ENCODE measurements around the gene NUP210L.
"Not testable (repeated sequence)": the region's sequence is repeated elsewhere in the genome, so short reads cannot be mapped to it uniquely, and the experiment has no call there.

Gene NUP210L

DNA sequence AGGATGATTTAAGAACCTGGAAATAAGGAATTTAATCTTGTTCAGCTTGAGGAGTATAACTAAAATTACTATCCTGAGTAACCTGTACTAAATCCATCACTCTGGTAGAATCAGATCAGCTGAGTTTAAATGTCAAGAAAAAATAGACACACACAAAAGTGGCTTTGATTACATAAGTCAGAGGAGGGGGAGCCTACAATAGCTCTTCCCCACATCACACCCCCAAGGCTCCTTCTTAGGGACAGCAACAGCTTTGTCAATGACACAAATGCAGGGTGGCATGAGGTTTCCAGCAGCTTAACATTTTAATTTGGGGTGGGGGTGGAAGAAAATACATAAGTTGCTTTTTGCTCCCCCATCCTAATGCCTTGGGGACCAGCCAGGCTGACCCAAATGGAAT, 12.6 kb upstream of the NUP210L start:
- DNase-seq: no peak

DNA sequence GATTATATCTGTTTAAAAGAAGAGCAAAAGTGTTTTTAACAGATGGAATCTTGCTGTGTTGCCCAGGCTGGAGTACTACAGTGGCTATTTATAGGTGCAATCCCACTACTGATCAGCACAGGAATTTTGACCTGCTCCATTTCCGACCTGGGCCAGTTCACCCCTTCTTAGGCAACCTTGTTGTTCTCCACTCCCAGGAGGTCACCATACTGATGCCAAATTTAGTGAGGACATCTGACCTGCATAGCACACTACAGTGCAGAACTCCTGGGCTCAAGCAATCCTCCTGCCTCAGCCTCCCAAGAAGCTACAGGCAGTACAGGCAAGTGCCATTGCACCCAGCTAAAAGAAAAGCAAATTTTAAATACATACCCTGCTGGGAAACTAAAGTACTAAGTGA, 11.3 kb upstream of the NUP210L start:
- DNase-seq: no peak

DNA sequence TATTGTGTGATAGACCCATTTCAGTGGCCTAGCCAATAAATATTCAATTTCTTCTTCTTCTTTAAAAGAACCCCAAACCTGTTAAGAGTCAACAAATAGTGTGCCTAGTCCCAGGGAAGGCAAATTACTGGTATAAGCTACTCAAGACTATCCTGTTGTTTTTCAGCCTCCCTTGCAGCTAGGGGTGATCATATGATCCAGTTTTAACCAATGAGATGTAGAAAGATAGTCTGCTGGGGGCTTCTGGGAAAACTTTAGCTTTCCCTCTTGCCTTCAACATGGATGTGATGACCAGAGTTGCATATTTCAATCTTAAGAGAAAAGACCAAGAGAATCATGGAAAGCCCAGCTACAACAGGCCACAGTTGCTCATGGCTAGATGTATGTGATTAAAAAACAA, 4.7 kb upstream of the NUP210L start:
- DNase-seq: no peak

DNA sequence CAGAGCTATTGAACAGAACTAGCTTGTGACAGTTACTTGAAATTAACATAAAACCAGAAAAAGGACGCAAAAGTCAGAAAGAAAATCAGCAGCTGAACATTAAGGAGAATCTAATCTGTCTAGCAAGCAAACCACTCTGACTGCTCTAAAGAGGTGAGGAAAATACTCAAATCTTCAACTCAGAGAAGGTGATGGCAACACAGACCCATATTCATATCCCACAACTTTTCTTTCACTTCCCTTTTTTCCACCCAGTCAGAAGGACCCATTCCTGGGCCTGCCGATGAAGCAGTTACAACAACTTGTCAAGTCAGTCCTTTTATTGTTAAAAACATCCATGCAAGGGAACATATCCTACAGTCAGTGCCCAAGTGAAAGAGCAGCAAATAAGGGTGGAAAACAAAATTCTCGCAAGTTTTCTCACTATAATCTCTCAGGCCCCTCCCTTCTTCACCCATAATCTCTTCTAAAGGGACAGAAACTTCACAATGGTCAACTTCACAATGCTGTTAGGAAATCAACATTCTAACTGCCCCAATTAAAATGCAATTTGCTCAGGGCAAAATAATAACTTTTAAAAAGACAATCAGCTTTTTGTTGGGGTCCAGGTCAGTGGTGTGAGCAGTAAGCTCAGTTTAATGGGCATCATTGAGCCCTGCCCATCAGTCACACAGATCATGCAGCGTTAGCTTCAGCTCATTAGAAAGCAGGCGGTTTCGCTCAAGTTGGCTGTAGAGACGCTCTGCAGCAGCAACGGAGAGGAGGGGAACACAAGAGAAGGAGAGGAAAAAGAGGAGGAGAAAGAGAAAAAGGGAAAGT, 3.6 kb upstream of the NUP210L start:
- DNase-seq: no peak

GRCh38 chr1:154157520-154158306, 2.8 kb upstream of the NUP210L start:
- peak; percentile 69 for DNase-seq

GRCh38 chr1:154155251-154155650, 378 bp upstream of the NUP210L start:
- DNase-seq: no peak

GRCh38 chr1:154154053-154154452, 820 bp downstream of the NUP210L start:
- DNase-seq: no peak

DNA sequence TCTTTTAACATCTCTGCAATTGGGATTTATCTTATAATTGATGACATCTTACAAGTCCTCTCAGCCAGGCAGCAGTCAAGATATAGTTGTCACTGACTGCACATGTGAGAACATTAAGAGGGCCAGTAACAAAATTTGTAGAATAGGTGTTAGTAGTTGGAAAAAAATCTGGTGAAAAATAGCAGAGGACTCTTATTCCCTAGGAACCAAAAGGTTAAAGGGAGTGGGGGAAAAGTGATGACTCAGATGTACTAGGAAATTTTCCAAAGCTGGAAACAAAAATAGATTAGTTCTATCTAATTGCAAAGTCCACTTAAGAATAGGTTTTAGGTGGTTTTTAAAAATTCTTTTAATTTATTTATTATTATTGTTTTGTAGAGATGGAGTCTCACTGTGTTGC, 3.6 kb downstream of the NUP210L start:
- DNase-seq: no peak

DNA sequence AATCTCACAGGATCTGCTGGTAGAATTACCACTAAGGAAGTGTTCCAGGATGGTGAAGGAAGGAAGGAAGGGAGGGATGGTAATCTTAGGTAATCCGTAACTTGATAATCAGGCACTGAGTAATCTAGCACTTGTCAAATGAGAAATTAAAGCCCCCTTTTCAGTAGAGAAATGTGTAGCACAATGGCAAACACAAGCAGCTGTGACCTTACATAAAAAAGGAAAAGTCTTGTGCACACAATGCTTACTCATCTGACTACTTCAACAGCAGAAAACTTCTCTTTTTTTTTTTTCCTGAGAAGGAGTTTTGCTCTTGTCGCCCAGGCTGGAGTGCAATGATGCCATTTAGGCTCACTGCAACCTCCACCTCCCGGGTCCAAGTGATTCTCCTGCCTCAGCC, 6.1 kb downstream of the NUP210L start:
- no peak for DNase-seq

GRCh38 chr1:154147505-154147904, 7.4 kb downstream of the NUP210L start:
- not testable (repeated sequence) for DNase-seq

- DNase-seq: no peak
These were observed 8.9 kb downstream of the NUP210L start for GRCh38 chr1:154145986-154146385.

DNA sequence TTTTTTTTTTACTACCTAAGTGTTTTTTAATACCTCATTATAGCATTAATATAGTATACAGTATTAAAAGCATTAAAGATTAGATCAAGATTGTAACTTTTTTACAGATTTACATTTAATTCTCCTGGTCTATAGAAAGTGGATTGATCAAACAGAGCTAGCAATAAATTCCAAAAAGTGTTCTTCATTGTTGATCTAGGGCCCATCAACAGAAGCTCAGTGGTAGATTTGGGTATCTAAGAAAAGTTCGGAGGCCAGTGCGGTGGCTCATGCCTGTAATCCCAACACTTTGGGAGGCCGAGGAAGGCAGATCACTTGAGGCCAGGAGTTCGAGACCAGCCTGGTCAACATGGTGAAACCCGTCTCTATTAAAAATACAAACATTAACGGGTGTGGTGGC, 12.5 kb downstream of the NUP210L start:
- no peak for DNase-seq

DNA sequence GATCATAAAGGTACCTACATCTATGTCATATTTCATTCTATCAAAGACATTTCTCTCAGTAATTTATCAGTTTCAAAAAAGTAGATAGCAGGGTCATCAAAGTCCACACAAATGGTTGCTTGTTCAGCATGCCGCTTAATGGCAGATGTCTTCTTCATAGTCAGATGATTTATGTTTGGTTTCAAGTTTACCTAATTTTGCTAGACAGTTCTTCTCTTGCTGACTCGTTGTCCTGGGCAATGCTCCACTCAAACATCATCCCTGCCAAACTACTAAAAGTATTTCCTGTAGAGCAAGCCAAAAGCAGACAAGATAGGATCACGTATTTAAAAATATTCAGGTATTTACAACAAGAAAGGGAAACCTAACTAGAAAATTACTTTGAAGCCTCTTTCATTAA, 13.6 kb downstream of the NUP210L start:
- DNase-seq: no peak

DNA sequence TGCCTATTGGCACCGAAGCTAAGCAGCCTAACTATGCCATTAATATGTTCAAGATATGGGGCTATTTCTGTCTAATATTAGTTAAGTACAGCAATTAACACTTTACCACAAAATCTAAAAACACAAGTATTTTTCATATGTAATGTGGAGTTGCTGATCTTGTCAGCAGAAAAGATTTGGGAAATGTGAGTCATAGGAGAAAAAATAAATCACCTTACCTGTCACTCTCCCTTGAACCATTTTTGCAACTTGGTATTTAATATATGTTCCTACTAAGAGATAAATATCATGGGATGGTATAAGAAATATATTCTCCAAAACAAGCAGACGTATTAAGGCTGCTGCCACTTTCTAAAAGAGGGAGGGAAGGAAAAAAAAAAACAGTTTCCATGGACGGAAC, 17.0 kb downstream of the NUP210L start:
- no peak for DNase-seq

- DNase-seq: no peak
These were observed 21.6 kb downstream of the NUP210L start for GRCh38 chr1:154133256-154133655.

DNA sequence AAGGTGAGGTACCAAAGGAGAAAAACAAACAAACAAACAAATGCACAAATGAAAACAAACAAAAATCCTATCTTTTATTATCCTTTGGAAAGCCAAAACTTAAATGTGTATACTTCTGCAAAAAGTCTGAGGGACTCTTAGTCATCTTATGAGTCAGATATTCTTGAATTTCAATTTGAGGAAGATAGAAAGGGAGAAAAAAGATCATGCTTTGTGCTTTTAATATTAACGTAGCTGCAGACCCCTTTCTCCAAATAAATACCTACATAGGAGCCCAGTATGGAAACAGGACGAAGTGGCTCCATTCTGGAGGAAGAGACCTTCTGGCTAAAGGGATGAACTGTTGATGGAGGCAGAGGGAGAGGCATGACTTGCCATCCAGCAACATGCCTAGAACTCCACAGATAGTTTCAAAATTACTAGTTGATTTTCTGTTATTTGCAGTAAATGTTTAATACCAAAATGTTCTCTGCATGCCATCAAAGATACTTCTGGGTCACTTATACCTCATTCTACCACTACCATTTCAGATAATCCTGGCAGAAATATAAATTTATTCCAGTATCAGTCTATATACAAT, 25.4 kb downstream of the NUP210L start:
- no peak for DNase-seq

DNA sequence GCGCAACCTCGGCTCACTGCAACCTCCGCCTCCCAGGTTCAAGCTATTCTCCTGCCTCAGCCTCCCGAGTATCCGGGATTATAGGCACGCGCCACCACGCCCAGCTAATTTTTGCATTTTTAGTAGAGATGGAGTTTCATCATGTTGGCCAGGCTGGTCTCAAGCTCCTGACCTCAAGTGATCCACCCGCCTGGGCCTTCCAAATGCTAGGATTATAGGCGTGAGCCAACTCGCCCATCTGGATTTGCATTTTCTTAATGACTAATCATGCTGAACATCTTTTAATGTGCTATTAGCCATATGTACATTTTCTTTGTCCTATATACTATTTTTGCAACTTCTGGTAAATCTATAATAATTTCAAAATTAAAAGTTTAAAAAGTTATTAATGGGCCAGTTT, 31.7 kb downstream of the NUP210L start:
- not testable (repeated sequence) for DNase-seq

- no peak for DNase-seq
These were observed 37.2 kb downstream of the NUP210L start for GRCh38 chr1:154117642-154118041.

- DNase-seq: no peak
These were observed 39.7 kb downstream of the NUP210L start for GRCh38 chr1:154115180-154115579.

DNA sequence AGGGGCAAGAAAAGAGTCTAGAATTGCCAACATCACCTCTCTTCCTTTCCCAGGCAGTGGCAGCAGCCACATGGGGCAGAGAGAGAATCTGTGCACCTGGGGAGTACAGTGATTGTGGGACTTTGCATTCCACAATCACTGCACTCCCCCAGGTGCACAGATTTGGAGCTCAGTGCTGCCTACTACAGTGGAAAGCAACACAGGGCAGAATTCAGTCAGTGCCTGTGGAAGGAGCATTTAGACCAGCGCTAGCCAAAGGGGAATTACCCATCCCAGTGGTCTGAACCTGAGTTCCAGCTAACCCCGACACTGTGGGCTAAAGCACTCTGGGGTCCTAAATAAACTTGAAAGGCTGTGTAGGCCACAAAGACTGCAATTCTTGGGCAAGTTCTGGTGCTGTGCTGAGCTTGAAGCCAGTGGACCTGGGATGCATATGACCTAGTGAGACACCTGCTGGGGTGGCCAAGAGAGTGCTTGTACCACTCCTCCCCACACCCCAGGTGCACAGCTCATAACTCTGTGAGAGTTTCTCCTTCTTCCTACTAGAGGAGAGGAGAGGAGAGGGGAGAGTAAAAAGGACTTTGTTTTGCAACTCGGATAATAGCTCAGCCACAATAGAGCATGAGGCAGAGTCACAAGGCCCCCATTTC, 50.3 kb downstream of the NUP210L start:
- no peak for DNase-seq

DNA sequence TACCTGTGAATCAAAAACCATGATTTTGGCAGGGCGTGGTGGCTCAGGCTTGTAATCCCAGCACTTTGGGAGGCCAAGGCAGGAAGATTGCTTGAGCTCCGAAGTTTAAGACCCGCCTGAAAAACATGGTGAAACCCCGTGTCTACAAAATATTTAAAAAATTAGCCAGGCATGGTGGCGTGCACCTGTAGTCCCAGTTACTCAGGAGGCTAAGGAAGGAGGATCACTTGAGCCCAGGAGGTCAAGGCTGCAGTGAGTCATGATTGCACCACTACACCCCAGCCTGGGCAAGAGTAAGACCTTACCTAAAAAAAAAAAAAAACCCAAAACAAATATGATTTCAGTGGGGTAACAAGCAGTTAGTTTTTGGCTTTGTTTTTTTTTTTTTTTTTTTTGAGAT, 54.7 kb downstream of the NUP210L start:
- DNase-seq: not testable (repeated sequence)

- no peak for DNase-seq
These were observed 57.0 kb downstream of the NUP210L start for GRCh38 chr1:154097873-154098272.

DNA sequence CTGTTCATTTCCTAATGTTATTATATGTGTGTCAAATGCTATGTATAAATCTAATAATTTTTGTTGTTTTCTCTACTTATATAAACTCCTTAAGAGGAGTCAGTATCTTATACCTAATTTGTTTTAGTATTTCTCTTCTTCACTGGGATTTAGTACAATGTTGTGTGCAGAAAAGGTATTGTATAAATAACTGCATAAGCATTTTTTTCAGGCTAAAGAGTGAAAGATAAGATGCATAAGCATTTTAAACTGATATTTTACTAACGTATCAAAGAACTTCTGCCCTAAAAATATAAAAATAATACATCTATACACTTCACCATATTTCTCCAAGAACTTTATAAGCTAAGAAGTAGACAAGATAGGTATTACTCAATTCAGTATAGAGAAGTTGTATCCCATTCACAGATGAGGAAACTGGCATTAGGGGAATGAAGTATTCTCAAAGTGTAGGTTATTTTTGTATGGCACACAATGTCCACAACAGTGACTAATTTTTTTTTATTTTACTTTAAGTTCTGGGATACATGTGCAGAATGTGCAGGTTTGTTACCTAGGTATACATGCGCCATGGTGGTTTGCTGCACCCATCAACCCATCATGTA, 59.3 kb downstream of the NUP210L start:
- DNase-seq: no peak

All from stimulated activated naive CD4-positive, alpha-beta T cell treated with Interleukin-2 at 50 U/mL for 16 hours (primary cell).